K562 (cell line): ENCODE measurements around the gene LRRC57. TPM values are rescaled to one million over a fixed set of nuclear protein-coding genes. Genes with fewer than 3 reads are reported as not detected.

ENCODE experiments used
- ARID2 ChIP-seq: fragments of 450-650 bp; IDR thresholded peaks from 2 replicates; pipeline ENCODE4 v1.6.1; 2017; ENCODE audit warnings: antibody characterized with exemption, mild to moderate bottlenecking
- BMI1 ChIP-seq: fragments of 150-350 bp; IDR thresholded peaks from 2 replicates; pipeline ENCODE4 v1.6.1; 2014; ENCODE audit warnings: low read length
- C11orf30 ChIP-seq: fragments of 450-650 bp; IDR thresholded peaks from 2 replicates; pipeline ENCODE4 v1.6.1; 2016; ENCODE audit warnings: low read depth, mild to moderate bottlenecking
- CHD2 ChIP-seq: IDR thresholded peaks from 2 replicates; pipeline ENCODE4 v1.6.1; 2011; ENCODE audit warnings: low read depth, low read length
- EP400 ChIP-seq: fragments of 450-650 bp; IDR thresholded peaks from 2 replicates; pipeline ENCODE4 v1.6.1; 2017; ENCODE audit warnings: antibody characterized with exemption, mild to moderate bottlenecking, moderate library complexity
- EZH2 ChIP-seq: IDR thresholded peaks from 2 replicates; pipeline ENCODE4 v1.6.1; 2012; ENCODE audit warnings: low read depth, mild to moderate bottlenecking, inconsistent platforms, low read length, borderline replicate concordance
- GATAD2B ChIP-seq: fragments of 450-650 bp; IDR thresholded peaks from 2 replicates; pipeline ENCODE4 v1.6.1; 2017; ENCODE audit warnings: mild to moderate bottlenecking, borderline replicate concordance
- IRF1 ChIP-seq: sonication (generic); formaldehyde crosslinking; IDR thresholded peaks from 2 replicates; pipeline ENCODE4 v1.8.0; 2022; ENCODE audit warnings: missing genetic modification reagents, mild to moderate bottlenecking, borderline replicate concordance
- LCOR ChIP-seq: sonication (generic); formaldehyde crosslinking; IDR thresholded peaks from 2 replicates; pipeline ENCODE4 v1.8.0; 2022; ENCODE audit warnings: mild to moderate bottlenecking, missing genetic modification reagents
- MBD2 ChIP-seq: sonication (generic); IDR thresholded peaks from 2 replicates; pipeline ENCODE4 v1.6.1; 2016; ENCODE audit warnings: low read depth, borderline replicate concordance
- MXD1 ChIP-seq: fragments of 250-450 bp; sonication (Bioruptor Pico); IDR thresholded peaks from 2 replicates; pipeline ENCODE4 v1.8.0; 2021; ENCODE audit warnings: borderline replicate concordance, mild to moderate bottlenecking, moderate library complexity; ENCODE audit not compliant: poor library complexity, severe bottlenecking
- MYBL2 ChIP-seq, 2 experiments: fragments of 450-650 bp in 1 of 2; sonication (generic) in 1 of 2; formaldehyde crosslinking in 1 of 2; IDR thresholded peaks; 2 replicates each; pipeline versions ENCODE4 v1.6.1 to v1.8.1; 2017 to 2022; ENCODE audit warnings: borderline replicate concordance in 1 of 2, inconsistent platforms in 1 of 2, low read depth in 1 of 2, mild to moderate bottlenecking in 1 of 2, missing genetic modification reagents in 1 of 2, moderate library complexity in 1 of 2
- PCBP2 ChIP-seq: fragments of 200-400 bp; formaldehyde crosslinking; IDR thresholded peaks from 2 replicates; pipeline ENCODE4 v1.6.1; 2018; ENCODE audit warnings: low read length, low read depth, mild to moderate bottlenecking, moderate library complexity; ENCODE audit not compliant: poor library complexity, severe bottlenecking
- TSHZ1 ChIP-seq: fragments of 250-450 bp; sonication (Bioruptor Pico); IDR thresholded peaks from 2 replicates; pipeline ENCODE4 v1.4.0; 2020; ENCODE audit warnings: mild to moderate bottlenecking, moderate library complexity
- WHSC1 ChIP-seq: IDR thresholded peaks from one replicate; pipeline ENCODE4 v1.6.1; 2012; ENCODE audit warnings: low read length, control low read depth, inconsistent platforms
- ZBTB26 ChIP-seq: fragments of 450-650 bp; formaldehyde crosslinking; IDR thresholded peaks from 2 replicates; pipeline ENCODE4 v1.4.0; 2022; ENCODE audit warnings: missing genetic modification characterization
- ZNF384 ChIP-seq: IDR thresholded peaks from 2 replicates; pipeline ENCODE4 v1.6.1; 2012; ENCODE audit warnings: low read depth, low read length, improper control_type of control experiment
- polyA plus RNA-seq, 8 experiments: library from polyadenylated mRNA; depleted of rRNA in 4 of 8; stranded (reverse) in 5 of 8; unstranded in 3 of 8; fragments of >200 nt; fragmentation: Nextera tagmentation in 2 of 8; fragmentation: Illumina TruSeq in 1 of 8; extraction: Ambion mirVana in 2 of 8; extraction: Trizol in 1 of 8; gene quantifications; 2 replicates each; pipeline versions ENCODE4 v1.2.1 to v1.2.3, GENCODE V29; 2011 to 2014; ENCODE audit warnings: inconsistent platforms in 1 of 8, missing spikeins in 1 of 8
- total RNA-seq, 7 experiments: library from RNA; depleted of rRNA in 6 of 7; stranded (reverse); fragments of >200 nt in 6 of 7; fragmentation: Illumina TruSeq in 2 of 7; extraction: Trizol in 2 of 7; gene quantifications; 2 replicates each; pipeline versions ENCODE4 v1.2.1 to v1.2.3, GENCODE V29; 2011 to 2021; ENCODE audit warnings: low replicate concordance in 1 of 7
- TF ChIP-seq, protein P1 (sequence below): fragments of 250-450 bp; sonication (Bioruptor Pico); IDR thresholded peaks from 2 replicates; pipeline ENCODE4 v1.5.0; 2021

LRRC57 gene
- total and polyA plus RNA-seq, 9 of the 15 experiments (the other 6 are each of a cell fraction or from before 2014, with no cell fraction given) = 3.9 to 20.4 (median 14.8) TPM

DNA sequence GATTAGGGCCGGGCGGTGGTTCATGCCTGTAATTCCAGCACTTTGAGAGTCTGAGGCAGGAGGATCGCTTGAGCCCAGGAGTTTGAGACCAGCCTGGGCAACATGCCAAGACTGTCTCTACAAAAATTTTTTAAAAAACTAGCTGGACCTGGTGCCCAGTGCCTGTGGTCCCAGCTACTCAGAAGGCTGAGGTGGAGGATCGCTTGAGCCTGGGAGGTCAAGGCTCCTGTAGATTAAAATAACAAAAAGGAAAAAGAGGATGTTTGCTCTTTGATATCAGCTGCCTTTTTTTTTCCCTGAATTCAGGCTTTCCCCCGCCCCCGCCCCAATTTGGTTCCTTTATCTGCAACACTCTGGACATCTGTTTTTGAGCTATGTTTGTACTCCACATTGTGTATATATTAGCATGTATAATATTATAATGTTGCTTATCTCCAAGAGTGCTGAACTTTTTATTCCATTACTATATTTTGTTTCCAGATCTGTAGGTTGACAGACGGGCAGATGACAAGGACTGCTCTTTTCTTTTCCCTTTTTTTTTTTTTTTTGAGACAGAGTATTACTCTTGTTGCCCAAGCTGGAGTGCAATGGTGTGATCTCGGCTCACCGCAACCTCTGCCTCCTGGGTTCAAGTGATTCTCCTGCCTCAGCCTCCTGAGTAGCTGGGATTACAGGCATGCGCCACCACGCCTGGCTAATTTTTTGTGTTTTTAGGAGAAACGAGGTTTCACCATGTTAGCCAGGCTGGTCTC lies 48.6 kb downstream of the LRRC57 start (continued):
- TF ChIP-seq MXD1 (CRISPR knock-in tag) (no peak), TSHZ1 (CRISPR knock-in tag) (no peak), CHD2 (no peak), IRF1 (CRISPR knock-in tag) (no peak), MYBL2 (IDR thresholded peaks at IDR 0.05; ENCODE audit: low read depth) (no peak), MYBL2 (CRISPR knock-in tag; IDR thresholded peaks at IDR 0.05; ENCODE audit: borderline replicate concordance) (no peak), PCBP2 (no peak), EZH2 (no peak), ARID2 (no peak), WHSC1 (no peak), ZNF384 (peak; percentile 82), EP400 (no peak; the same call in 1 of the 2 replicates), LCOR (CRISPR knock-in tag) (no peak; the same call in 1 of the 2 replicates), BMI1 (no peak), GATAD2B (no peak), MBD2 (no peak), ZBTB26 (CRISPR knock-in tag) (peak; percentile 82; the same call in 1 of the 2 replicates), C11orf30 (no peak)
- TF ChIP-seq, protein P1, sequence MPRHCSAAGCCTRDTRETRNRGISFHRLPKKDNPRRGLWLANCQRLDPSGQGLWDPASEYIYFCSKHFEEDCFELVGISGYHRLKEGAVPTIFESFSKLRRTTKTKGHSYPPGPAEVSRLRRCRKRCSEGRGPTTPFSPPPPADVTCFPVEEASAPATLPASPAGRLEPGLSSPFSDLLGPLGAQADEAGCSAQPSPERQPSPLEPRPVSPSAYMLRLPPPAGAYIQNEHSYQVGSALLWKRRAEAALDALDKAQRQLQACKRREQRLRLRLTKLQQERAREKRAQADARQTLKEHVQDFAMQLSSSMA (CRISPR knock-in tag) = no peak
